ENCODE results near the gene JAKMIP1. TPM values are rescaled to one million over a fixed set of nuclear protein-coding genes. Genes with fewer than 3 reads are reported as not detected.

JAKMIP1 gene
- total RNA-seq, 1 donor from 2014 or later: not detected

- no peak overlapping the region for H3K27ac Mint-ChIP-seq (ENCODE audit: unreplicated experiment)
- no peak for DNase-seq (ENCODE audit: low spot score)
- H3K36me3 Mint-ChIP-seq (ENCODE audit: low read depth, unreplicated experiment): no peaks in the 10 kb centered on the region
- H3K4me1 Mint-ChIP-seq (ENCODE audit: unreplicated experiment): no peaks in the 10 kb centered on the region
- no peak overlapping the region for H3K4me3 Mint-ChIP-seq (ENCODE audit: unreplicated experiment)
- no peaks in the 10 kb centered on the region for H3K9me3 Mint-ChIP-seq (ENCODE audit: unreplicated experiment)
- peaks cover 12% of the 10 kb centered on the region for H3K27me3 Mint-ChIP-seq (ENCODE audit: unreplicated experiment)
- no peak for TF ChIP-seq CTCF (IDR thresholded peaks at IDR 0.05; ENCODE audit: unreplicated experiment)
Measured at GRCh38 chr4:6038711-6039110, 161.6 kb downstream of the JAKMIP1 start.

- H3K36me3 Mint-ChIP-seq (ENCODE audit: low read depth, unreplicated experiment): no peaks in the 10 kb centered on the region
Measured at GRCh38 chr4:6035786-6036185, 164.6 kb downstream of the JAKMIP1 start.

GRCh38 chr4:6033381-6033780, 167.0 kb downstream of the JAKMIP1 start:
- Mint-ChIP-seq H3K9me3 (ENCODE audit: unreplicated experiment) (no peaks in the 10 kb centered on the region), H3K4me3 (ENCODE audit: unreplicated experiment) (no peak overlapping the region), H3K27me3 (ENCODE audit: unreplicated experiment) (peaks cover 15% of the 10 kb centered on the region), H3K4me1 (ENCODE audit: unreplicated experiment) (peaks cover 10% of the 10 kb centered on the region), H3K27ac (ENCODE audit: unreplicated experiment) (no peak overlapping the region), H3K36me3 (ENCODE audit: low read depth, unreplicated experiment) (no peaks in the 10 kb centered on the region)
- no peak for DNase-seq (ENCODE audit: low spot score)
- no peak for TF ChIP-seq CTCF (IDR thresholded peaks at IDR 0.05; ENCODE audit: unreplicated experiment)

More at GRCh38 chr4:6035786-6036185, 164.6 kb downstream of the JAKMIP1 start:
- Mint-ChIP-seq H3K4me1 (ENCODE audit: unreplicated experiment) (no peaks in the 10 kb centered on the region), H3K27ac (ENCODE audit: unreplicated experiment) (no peak overlapping the region), H3K27me3 (ENCODE audit: unreplicated experiment) (peaks cover 14% of the 10 kb centered on the region), H3K4me3 (ENCODE audit: unreplicated experiment) (no peak overlapping the region), H3K9me3 (ENCODE audit: unreplicated experiment) (no peaks in the 10 kb centered on the region)
- DNase-seq (ENCODE audit: low spot score): no peak
- TF ChIP-seq CTCF (IDR thresholded peaks at IDR 0.05; ENCODE audit: unreplicated experiment): no peak

DNA sequence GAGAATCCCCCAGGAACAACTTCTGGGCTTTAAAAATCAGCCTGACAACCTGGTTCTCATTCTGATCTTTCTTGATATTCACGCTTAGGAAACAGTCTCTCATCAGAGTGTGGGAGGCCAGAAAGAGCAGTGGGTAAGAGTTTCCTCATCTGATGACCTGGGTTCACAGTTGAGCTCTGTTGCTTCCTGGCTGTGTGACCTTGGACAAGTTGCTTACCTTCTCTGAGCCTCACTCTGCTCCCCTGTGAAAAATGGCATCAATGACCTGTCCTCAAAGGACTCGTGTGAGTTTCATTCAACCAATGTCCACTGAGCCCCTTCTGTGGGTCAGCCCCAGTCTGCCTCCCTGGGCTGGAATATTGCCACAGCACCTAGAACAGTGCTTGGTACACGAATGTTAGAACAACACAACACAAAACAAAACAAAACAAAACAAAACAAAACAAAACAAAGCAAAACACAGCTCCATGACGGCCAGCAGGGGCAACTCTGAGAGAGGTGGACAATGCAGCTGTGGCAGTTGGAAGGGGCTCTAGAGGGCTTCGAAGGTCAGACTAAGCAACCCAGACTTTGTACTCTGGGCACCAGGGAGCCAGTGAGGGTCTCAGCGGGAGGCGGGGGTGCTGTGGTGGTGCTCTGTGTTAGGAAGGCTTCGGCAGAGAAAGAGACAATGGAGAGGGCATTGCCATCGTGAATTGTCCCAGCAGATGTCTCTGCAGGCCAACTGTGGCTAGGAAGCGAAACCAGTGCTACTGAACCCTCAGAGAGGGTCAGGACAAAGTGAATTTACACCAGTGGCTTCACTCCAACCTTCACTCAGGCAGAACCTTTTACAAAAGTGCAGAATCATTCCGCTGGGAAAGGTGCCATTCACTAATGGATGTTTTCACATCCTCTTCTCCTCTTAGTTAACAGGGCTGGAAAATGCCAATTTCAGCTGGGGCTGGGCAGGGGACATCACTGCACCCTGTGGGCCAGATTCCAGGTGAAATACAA, 167.8 kb downstream of the JAKMIP1 start:
- H3K9me3 Mint-ChIP-seq (ENCODE audit: unreplicated experiment): no peaks in the 10 kb centered on the region
- no peak overlapping the region for H3K27ac Mint-ChIP-seq (ENCODE audit: unreplicated experiment)
- peaks cover 17% of the 10 kb centered on the region for H3K27me3 Mint-ChIP-seq (ENCODE audit: unreplicated experiment)
- DNase-seq (ENCODE audit: low spot score): no peak
- peaks cover 10% of the 10 kb centered on the region for H3K4me1 Mint-ChIP-seq (ENCODE audit: unreplicated experiment)
- no peak overlapping the region for H3K4me3 Mint-ChIP-seq (ENCODE audit: unreplicated experiment)
- TF ChIP-seq CTCF (IDR thresholded peaks at IDR 0.05; ENCODE audit: unreplicated experiment): peak; percentile 21
- H3K36me3 Mint-ChIP-seq (ENCODE audit: low read depth, unreplicated experiment): no peaks in the 10 kb centered on the region

GRCh38 chr4:6031846-6032245, 168.5 kb downstream of the JAKMIP1 start:
- H3K36me3 Mint-ChIP-seq (ENCODE audit: low read depth, unreplicated experiment): no peaks in the 10 kb centered on the region
- no peak overlapping the region for H3K27ac Mint-ChIP-seq (ENCODE audit: unreplicated experiment)
- H3K4me3 Mint-ChIP-seq (ENCODE audit: unreplicated experiment): no peak overlapping the region
- peaks cover 17% of the 10 kb centered on the region for H3K27me3 Mint-ChIP-seq (ENCODE audit: unreplicated experiment)
- H3K9me3 Mint-ChIP-seq (ENCODE audit: unreplicated experiment): no peaks in the 10 kb centered on the region
- TF ChIP-seq CTCF (IDR thresholded peaks at IDR 0.05; ENCODE audit: unreplicated experiment): no peak
- H3K4me1 Mint-ChIP-seq (ENCODE audit: unreplicated experiment): peaks cover 10% of the 10 kb centered on the region
- no peak for DNase-seq (ENCODE audit: low spot score)
